Subcutaneous abdominal adipose tissue (tissue), 5 donors: ENCODE measurements around the gene SRSF5.

Experiments used
- H3K27ac ChIP-seq: one replicate; pipeline ENCODE4 v1.7.0; 2013; ENCODE audit warnings: low read depth, mild to moderate bottlenecking, inconsistent platforms, low read length, moderate library complexity
- H3K27me3 ChIP-seq, 5 donors: one replicate each; pipeline ENCODE4 v1.7.0; 2013; ENCODE audit warnings: low read length in 5 of 5, inconsistent platforms in 1 of 5; ENCODE audit not compliant: control insufficient read depth in 5 of 5, insufficient read depth in 4 of 5
- H3K36me3 ChIP-seq, 5 donors: one replicate each; pipeline ENCODE4 v1.7.0; 2013; ENCODE audit warnings: low read length in 5 of 5; ENCODE audit not compliant: control insufficient read depth in 5 of 5, insufficient read depth in 5 of 5
- H3K4me1 ChIP-seq, 5 donors: one replicate each; pipeline ENCODE4 v1.7.0; 2013; ENCODE audit warnings: low read length in 5 of 5, mild to moderate bottlenecking in 3 of 5, moderate library complexity in 1 of 5; ENCODE audit not compliant: control insufficient read depth in 5 of 5, insufficient read depth in 5 of 5
- H3K4me3 ChIP-seq, 5 donors: one replicate each; pipeline ENCODE4 v1.7.0; 2013; ENCODE audit warnings: low read length in 5 of 5, low read depth in 1 of 5
- H3K9ac ChIP-seq, 5 donors: one replicate each; pipeline ENCODE4 v1.7.0; 2013; ENCODE audit warnings: low read length in 5 of 5, mild to moderate bottlenecking in 4 of 5, moderate library complexity in 3 of 5
- H3K9me3 ChIP-seq, 5 donors: one replicate each; pipeline ENCODE4 v1.7.0; 2013; ENCODE audit warnings: low read length in 5 of 5; ENCODE audit not compliant: control insufficient read depth in 5 of 5
- donor health status: healthy.
- donor health status: healthy.
- donor health status: healthy.
- donor health status: healthy.
- donor health status: healthy.

The SRSF5 gene

GRCh38 chr14:69780092-69780491 is 13.2 kb downstream of the SRSF5 start:
- peaks cover 0 to 22% (median 0%) of the 10 kb centered on the region in 5 donors for H3K4me1 ChIP-seq

GRCh38 chr14:69780952-69781351 is 14.0 kb downstream of the SRSF5 start:
- Histone ChIP-seq H3K36me3 (peaks cover 25 to 45% (median 34%) of the 10 kb centered on the region in 5 donors), H3K27me3 (no peaks in the 10 kb centered on the region), H3K4me3 (no peak overlapping the region), H3K9me3 (no peaks in the 10 kb centered on the region), H3K9ac (no peak overlapping the region), H3K4me1 (peaks cover 0 to 15% (median 0%) of the 10 kb centered on the region in 5 donors), H3K27ac (no peak overlapping the region)

More at GRCh38 chr14:69780092-69780491, 13.2 kb downstream of the SRSF5 start:
- Histone ChIP-seq H3K27me3 (no peaks in the 10 kb centered on the region), H3K4me3 (no peak overlapping the region), H3K36me3 (peaks cover 31 to 47% (median 39%) of the 10 kb centered on the region in 5 donors), H3K27ac (no peak overlapping the region), H3K9ac (no peak overlapping the region), H3K9me3 (no peaks in the 10 kb centered on the region)

GRCh38 chr14:69784942-69785341 is 18.0 kb downstream of the SRSF5 start:
- Histone ChIP-seq H3K27ac (no peak overlapping the region), H3K27me3 (no peaks in the 10 kb centered on the region), H3K9me3 (no peaks in the 10 kb centered on the region), H3K4me1 (peaks cover 0 to 4% (median 0%) of the 10 kb centered on the region in 5 donors), H3K36me3 (peaks cover 6 to 13% (median 9%) of the 10 kb centered on the region in 5 donors), H3K4me3 (no peak overlapping the region), H3K9ac (no peak overlapping the region)

- Histone ChIP-seq H3K27ac (no peak overlapping the region), H3K9ac (no peak overlapping the region), H3K4me3 (no peak overlapping the region), H3K9me3 (no peaks in the 10 kb centered on the region), H3K36me3 (peaks cover 0 to 8% (median 7%) of the 10 kb centered on the region in 5 donors), H3K27me3 (no peaks in the 10 kb centered on the region), H3K4me1 (peaks cover 0 to 4% (median 0%) of the 10 kb centered on the region in 5 donors)
Observed at GRCh38 chr14:69786603-69787002, 19.7 kb downstream of the SRSF5 start.

GRCh38 chr14:69789118-69789640 is 22.2 kb downstream of the SRSF5 start:
- Histone ChIP-seq H3K27me3 (no peaks in the 10 kb centered on the region), H3K4me1 (peaks cover 0 to under 1% (median 0%) of the 10 kb centered on the region in 5 donors), H3K27ac (no peak overlapping the region), H3K9ac (no peak overlapping the region), H3K4me3 (no peak overlapping the region), H3K36me3 (peaks cover 0 to 8% (median 7%) of the 10 kb centered on the region in 5 donors), H3K9me3 (no peaks in the 10 kb centered on the region)

- H3K9ac ChIP-seq: no peak overlapping the region
- no peaks in the 10 kb centered on the region for H3K27me3 ChIP-seq
- H3K36me3 ChIP-seq: no peaks in the 10 kb centered on the region
- H3K4me1 ChIP-seq: peaks cover 0 to 6% (median 0%) of the 10 kb centered on the region in 5 donors
- H3K9me3 ChIP-seq: no peaks in the 10 kb centered on the region
- H3K27ac ChIP-seq: no peak overlapping the region
- H3K4me3 ChIP-seq: no peak overlapping the region
Observed at GRCh38 chr14:69792887-69793421, 26.0 kb downstream of the SRSF5 start.

GRCh38 chr14:69794791-69795190 is 27.8 kb downstream of the SRSF5 start:
- Histone ChIP-seq H3K9ac (no peak overlapping the region), H3K36me3 (no peaks in the 10 kb centered on the region), H3K9me3 (no peaks in the 10 kb centered on the region), H3K4me3 (no peak overlapping the region), H3K27ac (no peak overlapping the region), H3K27me3 (no peaks in the 10 kb centered on the region), H3K4me1 (peaks cover 0 to 6% (median 0%) of the 10 kb centered on the region in 5 donors)

- no peak overlapping the region for H3K27ac ChIP-seq
- H3K9ac ChIP-seq: no peak overlapping the region
- no peaks in the 10 kb centered on the region for H3K36me3 ChIP-seq
- H3K4me1 ChIP-seq: peaks cover 0 to 6% (median 0%) of the 10 kb centered on the region in 5 donors
- H3K4me3 ChIP-seq: no peak overlapping the region
- H3K27me3 ChIP-seq: no peaks in the 10 kb centered on the region
- no peaks in the 10 kb centered on the region for H3K9me3 ChIP-seq
Observed at GRCh38 chr14:69795691-69796090, 28.7 kb downstream of the SRSF5 start.

- no peak within 1 kb of the TSS for H3K9ac ChIP-seq
- no peaks in the 10 kb centered on the region for H3K36me3 ChIP-seq
- H3K27ac ChIP-seq: no peak within 1 kb of the TSS
- H3K4me3 ChIP-seq: no peak within 1 kb of the TSS
- H3K4me1 ChIP-seq: peaks cover 0 to 6% (median 0%) of the 10 kb centered on the region in 5 donors
- no peaks in the 10 kb centered on the region for H3K27me3 ChIP-seq
- H3K9me3 ChIP-seq: peaks cover 0 to 3% (median 0%) of the 10 kb centered on the region in 5 donors
Observed at GRCh38 chr14:69796797-69797500, 30.0 kb downstream of the SRSF5 start, which contains the start of gene SLC10A1. Gene SLC10A1 (minus strand): TSS chr14:69797241. CDS start chr14:69797155, 86 bp downstream.
